ENCODE data around the gene IDNK.

Gene IDNK

GRCh38 chr9:83656952-83657351 lies 34.0 kb downstream of the IDNK start:
- H3K4me1 ChIP-seq (ENCODE audit: control insufficient read depth in 1 of 2, insufficient read depth in 2 of 2, low read length in 2 of 2), result no peaks in the 10 kb centered on the region
- no peaks in the 10 kb centered on the region for H3K9me3 ChIP-seq (ENCODE audit: control insufficient read depth in 1 of 2, low read length in 2 of 2)
- no peak overlapping the region for H3K27ac ChIP-seq (ENCODE audit: low read length)
- no peak overlapping the region for H3K4me3 ChIP-seq (ENCODE audit: low read depth in 1 of 2, low read length in 2 of 2)
- peaks cover 61 to 65% of the 10 kb centered on the region in 2 donors for H3K36me3 ChIP-seq (ENCODE audit: control insufficient read depth in 1 of 2, insufficient read depth in 2 of 2, low read length in 2 of 2)
- no peaks in the 10 kb centered on the region for H3K27me3 ChIP-seq (ENCODE audit: low read depth, low read length)

- Histone ChIP-seq H3K36me3 (ENCODE audit: control insufficient read depth in 1 of 2, insufficient read depth in 2 of 2, low read length in 2 of 2) (peaks cover 48 to 57% of the 10 kb centered on the region in 2 donors), H3K9me3 (ENCODE audit: control insufficient read depth in 1 of 2, low read length in 2 of 2) (no peaks in the 10 kb centered on the region), H3K4me1 (ENCODE audit: control insufficient read depth in 1 of 2, insufficient read depth in 2 of 2, low read length in 2 of 2) (no peaks in the 10 kb centered on the region), H3K4me3 (ENCODE audit: low read depth in 1 of 2, low read length in 2 of 2) (no peak overlapping the region), H3K27ac (ENCODE audit: low read length) (no peak overlapping the region), H3K27me3 (ENCODE audit: low read depth, low read length) (no peaks in the 10 kb centered on the region)
Observed at GRCh38 chr9:83662933-83663332, 40.0 kb downstream of the IDNK start.

GRCh38 chr9:83665580-83666200 lies 42.7 kb downstream of the IDNK start:
- peaks cover 38 to 60% of the 10 kb centered on the region in 2 donors for H3K36me3 ChIP-seq (ENCODE audit: control insufficient read depth in 1 of 2, insufficient read depth in 2 of 2, low read length in 2 of 2)

GRCh38 chr9:83669067-83669466 lies 46.1 kb downstream of the IDNK start:
- Histone ChIP-seq H3K4me3 (ENCODE audit: low read depth in 1 of 2, low read length in 2 of 2) (no peak overlapping the region), H3K27me3 (ENCODE audit: low read depth, low read length) (no peaks in the 10 kb centered on the region), H3K4me1 (ENCODE audit: control insufficient read depth in 1 of 2, insufficient read depth in 2 of 2, low read length in 2 of 2) (no peaks in the 10 kb centered on the region), H3K27ac (ENCODE audit: low read length) (no peak overlapping the region), H3K9me3 (ENCODE audit: control insufficient read depth in 1 of 2, low read length in 2 of 2) (no peaks in the 10 kb centered on the region), H3K36me3 (ENCODE audit: control insufficient read depth in 1 of 2, insufficient read depth in 2 of 2, low read length in 2 of 2) (peaks cover 14 to 48% of the 10 kb centered on the region in 2 donors)

More at GRCh38 chr9:83665580-83666200, 42.7 kb downstream of the IDNK start:
- Histone ChIP-seq H3K27ac (ENCODE audit: low read length) (no peak overlapping the region), H3K9me3 (ENCODE audit: control insufficient read depth in 1 of 2, low read length in 2 of 2) (no peaks in the 10 kb centered on the region), H3K4me1 (ENCODE audit: control insufficient read depth in 1 of 2, insufficient read depth in 2 of 2, low read length in 2 of 2) (no peaks in the 10 kb centered on the region), H3K4me3 (ENCODE audit: low read depth in 1 of 2, low read length in 2 of 2) (no peak overlapping the region), H3K27me3 (ENCODE audit: low read depth, low read length) (no peaks in the 10 kb centered on the region)

- Histone ChIP-seq H3K4me1 (ENCODE audit: control insufficient read depth in 1 of 2, insufficient read depth in 2 of 2, low read length in 2 of 2) (no peaks in the 10 kb centered on the region), H3K4me3 (ENCODE audit: low read depth in 1 of 2, low read length in 2 of 2) (no peak overlapping the region), H3K9me3 (ENCODE audit: control insufficient read depth in 1 of 2, low read length in 2 of 2) (no peaks in the 10 kb centered on the region), H3K27me3 (ENCODE audit: low read depth, low read length) (no peaks in the 10 kb centered on the region), H3K36me3 (ENCODE audit: control insufficient read depth in 1 of 2, insufficient read depth in 2 of 2, low read length in 2 of 2) (peaks cover 17 to 43% of the 10 kb centered on the region in 2 donors), H3K27ac (ENCODE audit: low read length) (no peak overlapping the region)
Observed at GRCh38 chr9:83670381-83670780, 47.4 kb downstream of the IDNK start.

GRCh38 chr9:83671451-83671850 lies 48.5 kb downstream of the IDNK start:
- Histone ChIP-seq H3K36me3 (ENCODE audit: control insufficient read depth in 1 of 2, insufficient read depth in 2 of 2, low read length in 2 of 2) (peaks cover 20 to 47% of the 10 kb centered on the region in 2 donors), H3K4me3 (ENCODE audit: low read depth in 1 of 2, low read length in 2 of 2) (no peak overlapping the region), H3K27me3 (ENCODE audit: low read depth, low read length) (no peaks in the 10 kb centered on the region), H3K9me3 (ENCODE audit: control insufficient read depth in 1 of 2, low read length in 2 of 2) (no peaks in the 10 kb centered on the region), H3K4me1 (ENCODE audit: control insufficient read depth in 1 of 2, insufficient read depth in 2 of 2, low read length in 2 of 2) (no peaks in the 10 kb centered on the region), H3K27ac (ENCODE audit: low read length) (no peak overlapping the region)

GRCh38 chr9:83675466-83675865 lies 52.5 kb downstream of the IDNK start:
- Histone ChIP-seq H3K4me3 (ENCODE audit: low read depth in 1 of 2, low read length in 2 of 2) (no peak overlapping the region), H3K9me3 (ENCODE audit: control insufficient read depth in 1 of 2, low read length in 2 of 2) (no peaks in the 10 kb centered on the region), H3K27me3 (ENCODE audit: low read depth, low read length) (no peaks in the 10 kb centered on the region), H3K4me1 (ENCODE audit: control insufficient read depth in 1 of 2, insufficient read depth in 2 of 2, low read length in 2 of 2) (no peaks in the 10 kb centered on the region), H3K27ac (ENCODE audit: low read length) (no peak overlapping the region), H3K36me3 (ENCODE audit: control insufficient read depth in 1 of 2, insufficient read depth in 2 of 2, low read length in 2 of 2) (peaks cover 34 to 51% of the 10 kb centered on the region in 2 donors)

- peaks cover 50 to 53% of the 10 kb centered on the region in 2 donors for H3K36me3 ChIP-seq (ENCODE audit: control insufficient read depth in 1 of 2, insufficient read depth in 2 of 2, low read length in 2 of 2)
- no peaks in the 10 kb centered on the region for H3K27me3 ChIP-seq (ENCODE audit: low read depth, low read length)
- H3K9me3 ChIP-seq (ENCODE audit: control insufficient read depth in 1 of 2, low read length in 2 of 2), result no peaks in the 10 kb centered on the region
- H3K4me1 ChIP-seq (ENCODE audit: control insufficient read depth in 1 of 2, insufficient read depth in 2 of 2, low read length in 2 of 2), result no peaks in the 10 kb centered on the region
- no peak overlapping the region for H3K27ac ChIP-seq (ENCODE audit: low read length)
- no peak overlapping the region for H3K4me3 ChIP-seq (ENCODE audit: low read depth in 1 of 2, low read length in 2 of 2)
Observed at GRCh38 chr9:83677596-83677995, 54.7 kb downstream of the IDNK start.

GRCh38 chr9:83680233-83680632 lies 57.3 kb downstream of the IDNK start:
- Histone ChIP-seq H3K27me3 (ENCODE audit: low read depth, low read length) (no peaks in the 10 kb centered on the region), H3K4me3 (ENCODE audit: low read depth in 1 of 2, low read length in 2 of 2) (no peak overlapping the region), H3K9me3 (ENCODE audit: control insufficient read depth in 1 of 2, low read length in 2 of 2) (no peaks in the 10 kb centered on the region), H3K27ac (ENCODE audit: low read length) (no peak overlapping the region), H3K4me1 (ENCODE audit: control insufficient read depth in 1 of 2, insufficient read depth in 2 of 2, low read length in 2 of 2) (no peaks in the 10 kb centered on the region), H3K36me3 (ENCODE audit: control insufficient read depth in 1 of 2, insufficient read depth in 2 of 2, low read length in 2 of 2) (peaks cover 40 to 44% of the 10 kb centered on the region in 2 donors)

- no peak overlapping the region for H3K4me3 ChIP-seq (ENCODE audit: low read depth in 1 of 2, low read length in 2 of 2)
- peaks cover 0 to 5% of the 10 kb centered on the region in 2 donors for H3K4me1 ChIP-seq (ENCODE audit: control insufficient read depth in 1 of 2, insufficient read depth in 2 of 2, low read length in 2 of 2)
- no peak overlapping the region for H3K27ac ChIP-seq (ENCODE audit: low read length)
- peaks cover 34 to 36% of the 10 kb centered on the region in 2 donors for H3K36me3 ChIP-seq (ENCODE audit: control insufficient read depth in 1 of 2, insufficient read depth in 2 of 2, low read length in 2 of 2)
- H3K27me3 ChIP-seq (ENCODE audit: low read depth, low read length), result no peaks in the 10 kb centered on the region
- no peaks in the 10 kb centered on the region for H3K9me3 ChIP-seq (ENCODE audit: control insufficient read depth in 1 of 2, low read length in 2 of 2)
Observed at GRCh38 chr9:83681490-83681889, 58.5 kb downstream of the IDNK start.

GRCh38 chr9:83688921-83689320 lies 66.0 kb downstream of the IDNK start:
- H3K4me1 ChIP-seq (ENCODE audit: control insufficient read depth in 1 of 2, insufficient read depth in 2 of 2, low read length in 2 of 2), result peaks cover 0 to 12% of the 10 kb centered on the region in 2 donors
- H3K27me3 ChIP-seq (ENCODE audit: low read depth, low read length), result no peaks in the 10 kb centered on the region
- H3K4me3 ChIP-seq (ENCODE audit: low read depth in 1 of 2, low read length in 2 of 2), result no peak overlapping the region
- H3K9me3 ChIP-seq (ENCODE audit: control insufficient read depth in 1 of 2, low read length in 2 of 2), result no peaks in the 10 kb centered on the region
- no peak overlapping the region for H3K27ac ChIP-seq (ENCODE audit: low read length)
- H3K36me3 ChIP-seq (ENCODE audit: control insufficient read depth in 1 of 2, insufficient read depth in 2 of 2, low read length in 2 of 2), result no peaks in the 10 kb centered on the region

- Histone ChIP-seq H3K36me3 (ENCODE audit: control insufficient read depth in 1 of 2, insufficient read depth in 2 of 2, low read length in 2 of 2) (no peaks in the 10 kb centered on the region), H3K9me3 (ENCODE audit: control insufficient read depth in 1 of 2, low read length in 2 of 2) (no peaks in the 10 kb centered on the region), H3K4me1 (ENCODE audit: control insufficient read depth in 1 of 2, insufficient read depth in 2 of 2, low read length in 2 of 2) (peaks cover 0 to 10% of the 10 kb centered on the region in 2 donors)
Observed at GRCh38 chr9:83691492-83691891, 68.5 kb downstream of the IDNK start.

More at GRCh38 chr9:83691492-83691891, 68.5 kb downstream of the IDNK start:
- no peaks in the 10 kb centered on the region for H3K27me3 ChIP-seq (ENCODE audit: low read depth, low read length)
- no peak overlapping the region for H3K27ac ChIP-seq (ENCODE audit: low read length)
- no peak overlapping the region for H3K4me3 ChIP-seq (ENCODE audit: low read depth in 1 of 2, low read length in 2 of 2)
